Fibroblast of lung (primary cell): ENCODE measurements around the gene C15orf39.

Source experiments
- CTCF ChIP-seq, 2 donors: IDR thresholded peaks in 1 of 2; conservative IDR thresholded peaks in 1 of 2; 1 replicate in 1 of 2; 2 replicates in 1 of 2; pipeline ENCODE4 v1.5.1; 2011 to 2012; ENCODE audit warnings: low read length in 2 of 2, control low read depth in 1 of 2, inconsistent platforms in 1 of 2, low read depth in 1 of 2, mild to moderate bottlenecking in 1 of 2
- EZH2 ChIP-seq: IDR thresholded peaks from 2 replicates; pipeline ENCODE4 v1.5.1; 2012; ENCODE audit warnings: low read length, control low read depth, mild to moderate bottlenecking; ENCODE audit errors: missing control alignments

- TF ChIP-seq CTCF (conservative IDR thresholded peaks at IDR 0.05 in 1 of 2, IDR thresholded peaks at IDR 0.05 in 1 of 2; ENCODE audit: low read depth in 1 of 2, low read length in 2 of 2) (no peak), EZH2 (no peak)
Measured at GRCh38 chr15:75181780-75182179, 19.9 kb upstream of the C15orf39 start.
